ENCODE data around the gene FBXO24.

Gene FBXO24

GRCh38 chr7:100573691-100574361 is 12.3 kb upstream of the FBXO24 start, which contains the start of gene SAP25:
TSS of gene SAP25 (minus strand) at chr7:100573900. CDS start at chr7:100573742, 158 bp downstream.
- no peak for DNase-seq

- no peak for DNase-seq
Observed at GRCh38 chr7:100574362-100575205, 11.5 kb upstream of the FBXO24 start.

GRCh38 chr7:100575206-100575631 is 10.9 kb upstream of the FBXO24 start:
- DNase-seq: peak in 1 of 56 donors; percentile 24

GRCh38 chr7:100575746-100576383 is 10.3 kb upstream of the FBXO24 start:
- DNase-seq: peak in 1 of 56 donors; percentile 39

GRCh38 chr7:100576384-100576993 is 9.6 kb upstream of the FBXO24 start:
- DNase-seq: no peak

GRCh38 chr7:100577103-100577502 is 9.0 kb upstream of the FBXO24 start:
- no peak for DNase-seq

GRCh38 chr7:100577507-100577906 is 8.6 kb upstream of the FBXO24 start:
- DNase-seq: no peak

- DNase-seq: no peak
Observed at GRCh38 chr7:100578246-100579183, 7.6 kb upstream of the FBXO24 start.

- no peak for DNase-seq
Observed at GRCh38 chr7:100580466-100581283, 5.5 kb upstream of the FBXO24 start.

- DNase-seq: no peak
Observed at GRCh38 chr7:100582041-100582579, 4.0 kb upstream of the FBXO24 start.

- DNase-seq: no peak
Observed at GRCh38 chr7:100582650-100583049, 3.5 kb upstream of the FBXO24 start.

- peak in 19 of 56 donors; percentile 15 to 60 (median 26) for DNase-seq
Observed at GRCh38 chr7:100583132-100584053, 2.7 kb upstream of the FBXO24 start.

- no peak for DNase-seq
Observed at GRCh38 chr7:100584054-100584682, 2.0 kb upstream of the FBXO24 start.

- DNase-seq: no peak
Observed at GRCh38 chr7:100584683-100585510, 1.2 kb upstream of the FBXO24 start.

- peak in 11 of 56 donors; percentile 59 to 94 (median 65) for DNase-seq
Observed at GRCh38 chr7:100585511-100586265, 440 bp upstream of the FBXO24 start, which contains the start of gene LRCH4. TSS of gene LRCH4 (minus strand) at chr7:100586129. CDS start at chr7:100586100, 29 bp downstream.

GRCh38 chr7:100588438-100588837 is 2.3 kb downstream of the FBXO24 start:
- peak in 2 of 56 donors; percentile 6 to 19 for DNase-seq

Measured in amygdala (tissue), 56 donors.